ENCODE data around the gene MACC1. TPM values are rescaled to one million over a fixed set of nuclear protein-coding genes. Genes with fewer than 3 reads are reported as not detected.

MACC1 gene
- total and polyA plus RNA-seq, 2 experiments from 2014 or later, result 3.4 to 13.4 TPM

DNA sequence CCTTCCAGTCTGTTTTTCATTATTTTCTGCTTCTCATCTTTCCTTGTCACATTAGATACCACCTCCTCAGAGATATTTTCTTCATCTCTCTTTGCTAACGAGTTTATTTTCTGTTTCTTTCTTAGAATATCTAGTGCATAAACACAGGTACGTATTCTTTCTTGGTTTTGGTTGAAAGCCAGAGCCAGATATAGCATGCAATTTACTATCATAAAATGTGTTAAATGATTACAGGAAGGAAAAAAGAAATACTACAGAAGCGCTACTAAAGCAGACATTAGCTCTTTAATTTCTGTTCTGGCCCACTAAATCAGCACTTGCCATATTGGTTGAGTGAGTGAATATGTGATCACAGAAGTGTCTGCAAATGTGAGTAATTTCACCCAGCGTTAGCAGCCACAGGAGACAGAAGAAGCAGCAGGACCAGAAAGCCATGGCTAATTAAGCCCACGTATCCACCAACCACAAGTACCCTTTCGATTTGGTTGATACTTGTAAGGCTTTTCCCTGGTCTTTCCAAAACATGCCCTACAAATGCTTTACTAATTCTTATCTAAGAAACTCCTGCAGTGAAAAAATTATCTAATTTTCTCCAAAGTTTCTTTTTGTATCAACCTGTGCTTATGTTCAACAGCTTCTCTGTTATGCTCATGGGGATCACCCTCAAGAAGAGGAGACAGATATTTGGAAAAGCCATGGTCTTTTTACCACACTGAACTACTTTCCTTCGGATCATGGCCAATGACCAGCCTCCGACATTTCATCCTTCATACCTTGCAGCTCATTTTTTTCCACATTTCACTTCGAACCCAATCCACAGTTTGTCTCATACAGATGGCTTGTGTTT, 23.1 kb upstream of the MACC1 start:
- Mint-ChIP-seq H3K9me3 (no peaks in the 10 kb centered on the region), H3K27ac (no peak overlapping the region), H3K27me3 (ENCODE audit: insufficient read depth, low read depth, poor library complexity) (no peaks in the 10 kb centered on the region), H3K4me1 (peaks cover 11% of the 10 kb centered on the region; the same call in 2 of the 3 replicates), H3K4me3 (no peak overlapping the region), H3K36me3 (ENCODE audit: low read depth) (no peaks in the 10 kb centered on the region)
- H2AFZ ChIP-seq, result peak overlapping the region; percentile 6; the same call in 1 of the 2 replicates
- no peak overlapping the region for H3K27ac ChIP-seq (ENCODE audit: low read depth)
- DNase-seq (ENCODE audit: low spot score) (no peak), ATAC-seq (no peak)
- no peaks in the 10 kb centered on the region for H4K20me1 ChIP-seq (replicated peaks; ENCODE audit: insufficient read depth)
- H3K9me2 ChIP-seq (ENCODE audit: insufficient read depth), result peaks cover 7% of the 10 kb centered on the region; the same call in 1 of the 2 replicates
- no peak overlapping the region for H3K4me2 ChIP-seq
- peaks cover 5% of the 10 kb centered on the region; the same call in 1 of the 2 replicates for H3K4me1 ChIP-seq (ENCODE audit: insufficient read depth)
- H3K79me2 ChIP-seq (replicated peaks; ENCODE audit: insufficient read depth), result no peaks in the 10 kb centered on the region
- no peaks in the 10 kb centered on the region for H3K27me3 ChIP-seq (ENCODE audit: insufficient read depth)
- no peak overlapping the region for H3K4me3 ChIP-seq
- H3K36me3 ChIP-seq (ENCODE audit: insufficient read depth), result no peaks in the 10 kb centered on the region
- TF ChIP-seq, protein P1, sequence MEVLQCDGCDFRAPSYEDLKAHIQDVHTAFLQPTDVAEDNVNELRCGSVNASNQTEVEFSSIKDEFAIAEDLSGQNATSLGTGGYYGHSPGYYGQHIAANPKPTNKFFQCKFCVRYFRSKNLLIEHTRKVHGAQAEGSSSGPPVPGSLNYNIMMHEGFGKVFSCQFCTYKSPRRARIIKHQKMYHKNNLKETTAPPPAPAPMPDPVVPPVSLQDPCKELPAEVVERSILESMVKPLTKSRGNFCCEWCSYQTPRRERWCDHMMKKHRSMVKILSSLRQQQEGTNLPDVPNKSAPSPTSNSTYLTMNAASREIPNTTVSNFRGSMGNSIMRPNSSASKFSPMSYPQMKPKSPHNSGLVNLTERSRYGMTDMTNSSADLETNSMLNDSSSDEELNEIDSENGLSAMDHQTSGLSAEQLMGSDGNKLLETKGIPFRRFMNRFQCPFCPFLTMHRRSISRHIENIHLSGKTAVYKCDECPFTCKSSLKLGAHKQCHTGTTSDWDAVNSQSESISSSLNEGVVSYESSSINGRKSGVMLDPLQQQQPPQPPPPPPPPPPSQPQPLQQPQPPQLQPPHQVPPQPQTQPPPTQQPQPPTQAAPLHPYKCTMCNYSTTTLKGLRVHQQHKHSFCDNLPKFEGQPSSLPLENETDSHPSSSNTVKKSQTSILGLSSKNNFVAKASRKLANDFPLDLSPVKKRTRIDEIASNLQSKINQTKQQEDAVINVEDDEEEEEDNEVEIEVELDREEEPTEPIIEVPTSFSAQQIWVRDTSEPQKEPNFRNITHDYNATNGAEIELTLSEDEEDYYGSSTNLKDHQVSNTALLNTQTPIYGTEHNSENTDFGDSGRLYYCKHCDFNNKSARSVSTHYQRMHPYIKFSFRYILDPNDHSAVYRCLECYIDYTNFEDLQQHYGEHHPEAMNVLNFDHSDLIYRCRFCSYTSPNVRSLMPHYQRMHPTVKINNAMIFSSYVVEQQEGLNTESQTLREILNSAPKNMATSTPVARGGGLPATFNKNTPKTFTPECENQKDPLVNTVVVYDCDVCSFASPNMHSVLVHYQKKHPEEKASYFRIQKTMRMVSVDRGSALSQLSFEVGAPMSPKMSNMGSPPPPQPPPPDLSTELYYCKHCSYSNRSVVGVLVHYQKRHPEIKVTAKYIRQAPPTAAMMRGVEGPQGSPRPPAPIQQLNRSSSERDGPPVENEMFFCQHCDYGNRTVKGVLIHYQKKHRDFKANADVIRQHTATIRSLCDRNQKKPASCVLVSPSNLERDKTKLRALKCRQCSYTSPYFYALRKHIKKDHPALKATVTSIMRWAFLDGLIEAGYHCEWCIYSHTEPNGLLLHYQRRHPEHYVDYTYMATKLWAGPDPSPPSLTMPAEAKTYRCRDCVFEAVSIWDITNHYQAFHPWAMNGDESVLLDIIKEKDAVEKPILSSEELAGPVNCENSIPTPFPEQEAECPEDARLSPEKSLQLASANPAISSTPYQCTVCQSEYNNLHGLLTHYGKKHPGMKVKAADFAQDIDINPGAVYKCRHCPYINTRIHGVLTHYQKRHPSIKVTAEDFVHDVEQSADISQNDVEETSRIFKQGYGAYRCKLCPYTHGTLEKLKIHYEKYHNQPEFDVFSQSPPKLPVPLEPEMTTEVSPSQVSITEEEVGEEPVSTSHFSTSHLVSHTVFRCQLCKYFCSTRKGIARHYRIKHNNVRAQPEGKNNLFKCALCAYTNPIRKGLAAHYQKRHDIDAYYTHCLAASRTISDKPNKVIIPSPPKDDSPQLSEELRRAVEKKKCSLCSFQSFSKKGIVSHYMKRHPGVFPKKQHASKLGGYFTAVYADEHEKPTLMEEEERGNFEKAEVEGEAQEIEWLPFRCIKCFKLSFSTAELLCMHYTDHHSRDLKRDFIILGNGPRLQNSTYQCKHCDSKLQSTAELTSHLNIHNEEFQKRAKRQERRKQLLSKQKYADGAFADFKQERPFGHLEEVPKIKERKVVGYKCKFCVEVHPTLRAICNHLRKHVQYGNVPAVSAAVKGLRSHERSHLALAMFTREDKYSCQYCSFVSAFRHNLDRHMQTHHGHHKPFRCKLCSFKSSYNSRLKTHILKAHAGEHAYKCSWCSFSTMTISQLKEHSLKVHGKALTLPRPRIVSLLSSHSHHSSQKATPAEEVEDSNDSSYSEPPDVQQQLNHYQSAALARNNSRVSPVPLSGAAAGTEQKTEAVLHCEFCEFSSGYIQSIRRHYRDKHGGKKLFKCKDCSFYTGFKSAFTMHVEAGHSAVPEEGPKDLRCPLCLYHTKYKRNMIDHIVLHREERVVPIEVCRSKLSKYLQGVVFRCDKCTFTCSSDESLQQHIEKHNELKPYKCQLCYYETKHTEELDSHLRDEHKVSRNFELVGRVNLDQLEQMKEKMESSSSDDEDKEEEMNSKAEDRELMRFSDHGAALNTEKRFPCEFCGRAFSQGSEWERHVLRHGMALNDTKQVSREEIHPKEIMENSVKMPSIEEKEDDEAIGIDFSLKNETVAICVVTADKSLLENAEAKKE (CRISPR knock-in tag; IDR thresholded peaks at IDR 0.05), result no peak
- TF ChIP-seq EZH2phosphoT487 (IDR thresholded peaks at IDR 0.05; ENCODE audit: unreplicated experiment) (no peak), ZNF331 (CRISPR knock-in tag; IDR thresholded peaks at IDR 0.05; ENCODE audit: low read depth) (no peak), NANOG (IDR thresholded peaks at IDR 0.05; ENCODE audit: borderline replicate concordance) (no peak), JUNB (IDR thresholded peaks at IDR 0.05; ENCODE audit: unreplicated experiment) (no peak), ZNF114 (CRISPR knock-in tag; IDR thresholded peaks at IDR 0.05) (no peak)
- TF ChIP-seq, protein P2, sequence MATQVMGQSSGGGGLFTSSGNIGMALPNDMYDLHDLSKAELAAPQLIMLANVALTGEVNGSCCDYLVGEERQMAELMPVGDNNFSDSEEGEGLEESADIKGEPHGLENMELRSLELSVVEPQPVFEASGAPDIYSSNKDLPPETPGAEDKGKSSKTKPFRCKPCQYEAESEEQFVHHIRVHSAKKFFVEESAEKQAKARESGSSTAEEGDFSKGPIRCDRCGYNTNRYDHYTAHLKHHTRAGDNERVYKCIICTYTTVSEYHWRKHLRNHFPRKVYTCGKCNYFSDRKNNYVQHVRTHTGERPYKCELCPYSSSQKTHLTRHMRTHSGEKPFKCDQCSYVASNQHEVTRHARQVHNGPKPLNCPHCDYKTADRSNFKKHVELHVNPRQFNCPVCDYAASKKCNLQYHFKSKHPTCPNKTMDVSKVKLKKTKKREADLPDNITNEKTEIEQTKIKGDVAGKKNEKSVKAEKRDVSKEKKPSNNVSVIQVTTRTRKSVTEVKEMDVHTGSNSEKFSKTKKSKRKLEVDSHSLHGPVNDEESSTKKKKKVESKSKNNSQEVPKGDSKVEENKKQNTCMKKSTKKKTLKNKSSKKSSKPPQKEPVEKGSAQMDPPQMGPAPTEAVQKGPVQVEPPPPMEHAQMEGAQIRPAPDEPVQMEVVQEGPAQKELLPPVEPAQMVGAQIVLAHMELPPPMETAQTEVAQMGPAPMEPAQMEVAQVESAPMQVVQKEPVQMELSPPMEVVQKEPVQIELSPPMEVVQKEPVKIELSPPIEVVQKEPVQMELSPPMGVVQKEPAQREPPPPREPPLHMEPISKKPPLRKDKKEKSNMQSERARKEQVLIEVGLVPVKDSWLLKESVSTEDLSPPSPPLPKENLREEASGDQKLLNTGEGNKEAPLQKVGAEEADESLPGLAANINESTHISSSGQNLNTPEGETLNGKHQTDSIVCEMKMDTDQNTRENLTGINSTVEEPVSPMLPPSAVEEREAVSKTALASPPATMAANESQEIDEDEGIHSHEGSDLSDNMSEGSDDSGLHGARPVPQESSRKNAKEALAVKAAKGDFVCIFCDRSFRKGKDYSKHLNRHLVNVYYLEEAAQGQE (IDR thresholded peaks at IDR 0.05; ENCODE audit: unreplicated experiment), result no peak
- TF ChIP-seq, protein P3, sequence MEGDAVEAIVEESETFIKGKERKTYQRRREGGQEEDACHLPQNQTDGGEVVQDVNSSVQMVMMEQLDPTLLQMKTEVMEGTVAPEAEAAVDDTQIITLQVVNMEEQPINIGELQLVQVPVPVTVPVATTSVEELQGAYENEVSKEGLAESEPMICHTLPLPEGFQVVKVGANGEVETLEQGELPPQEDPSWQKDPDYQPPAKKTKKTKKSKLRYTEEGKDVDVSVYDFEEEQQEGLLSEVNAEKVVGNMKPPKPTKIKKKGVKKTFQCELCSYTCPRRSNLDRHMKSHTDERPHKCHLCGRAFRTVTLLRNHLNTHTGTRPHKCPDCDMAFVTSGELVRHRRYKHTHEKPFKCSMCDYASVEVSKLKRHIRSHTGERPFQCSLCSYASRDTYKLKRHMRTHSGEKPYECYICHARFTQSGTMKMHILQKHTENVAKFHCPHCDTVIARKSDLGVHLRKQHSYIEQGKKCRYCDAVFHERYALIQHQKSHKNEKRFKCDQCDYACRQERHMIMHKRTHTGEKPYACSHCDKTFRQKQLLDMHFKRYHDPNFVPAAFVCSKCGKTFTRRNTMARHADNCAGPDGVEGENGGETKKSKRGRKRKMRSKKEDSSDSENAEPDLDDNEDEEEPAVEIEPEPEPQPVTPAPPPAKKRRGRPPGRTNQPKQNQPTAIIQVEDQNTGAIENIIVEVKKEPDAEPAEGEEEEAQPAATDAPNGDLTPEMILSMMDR (conservative IDR thresholded peaks at IDR 0.05; ENCODE audit: low read depth in 2 of 2), result no peak
- no peaks in the 10 kb centered on the region for H3F3A ChIP-seq (replicated peaks; ENCODE audit: low read depth)

Data from GM23338 (cell line).